ENCODE results near the gene GNGT2.
A peak's percentile ranks its signal among the peaks of the same experiment; 100 is the strongest.
"Not testable (repeated sequence)": the region's sequence is repeated elsewhere in the genome, so short reads cannot be mapped to it uniquely, and the experiment has no call there.

GNGT2 gene

DNA sequence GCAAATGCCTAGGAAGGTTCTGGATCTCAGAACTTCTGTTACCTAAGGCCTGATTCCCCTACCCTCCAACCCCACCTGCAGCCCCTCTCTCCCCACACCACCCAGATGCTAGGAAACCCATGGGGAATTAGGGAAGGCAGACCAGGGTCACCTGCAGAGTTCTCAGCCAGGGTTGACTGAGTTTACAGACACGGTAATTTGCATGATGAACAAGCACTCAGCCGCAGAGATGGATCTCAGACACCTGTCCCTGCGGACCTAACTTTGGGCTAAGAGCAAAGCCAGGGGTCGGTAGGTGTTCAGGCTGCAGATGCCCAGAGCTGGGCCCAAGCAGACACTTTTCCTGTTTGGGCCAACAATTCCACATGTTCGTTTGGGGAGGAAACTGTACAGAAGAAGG lies 3.0 kb upstream of the GNGT2 start:
- DNase-seq (ENCODE audit: low read depth in 1 of 2, low spot score in 1 of 2) = no peak

DNA sequence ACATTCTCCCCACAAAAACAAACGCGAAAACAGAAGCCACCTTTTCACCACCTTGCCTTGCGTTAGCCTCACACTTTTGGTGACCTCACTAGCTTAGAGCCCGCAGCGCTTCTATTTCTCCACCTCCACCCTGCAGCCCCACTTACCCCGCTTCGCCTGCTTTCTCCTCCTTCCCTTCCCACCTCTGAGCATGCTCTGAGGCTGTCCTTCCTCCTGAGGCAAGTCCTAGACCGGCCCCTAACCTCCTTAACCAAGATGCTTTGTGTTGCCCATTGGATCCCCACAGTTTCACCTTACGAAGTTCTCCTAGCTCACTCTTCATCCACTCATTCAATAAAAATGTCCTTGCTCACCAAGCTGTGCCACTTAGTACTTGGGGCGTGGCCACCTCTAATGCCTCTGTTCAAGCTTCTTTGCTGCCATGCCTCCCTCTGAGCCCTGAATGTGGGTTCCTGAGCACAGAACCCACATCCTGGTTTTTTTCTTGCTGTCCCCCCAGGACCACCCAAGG lies 1.3 kb downstream of the GNGT2 start:
- no peak for DNase-seq (ENCODE audit: low read depth in 1 of 2, low spot score in 1 of 2)

DNA sequence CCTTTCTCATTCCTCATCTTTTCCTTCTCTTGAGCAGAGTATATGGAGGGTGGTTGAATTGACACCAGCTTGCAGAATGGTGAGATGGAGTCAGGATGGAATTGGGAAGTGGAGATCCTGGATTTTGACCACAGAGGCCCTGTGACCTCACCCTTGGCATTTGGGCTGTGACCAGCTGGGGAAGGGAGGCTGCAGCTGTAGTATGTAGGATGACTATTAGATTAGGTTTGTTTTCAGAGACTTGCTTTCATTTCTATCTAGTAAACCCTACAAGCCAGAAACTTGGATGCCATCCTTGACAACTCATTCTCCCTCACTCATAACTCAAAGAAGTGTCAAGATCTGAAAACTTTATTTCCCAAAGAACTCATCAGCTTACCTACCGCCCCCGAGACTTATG lies 5.9 kb downstream of the GNGT2 start:
- no peak for DNase-seq (ENCODE audit: low read depth in 1 of 2, low spot score in 1 of 2)

DNA sequence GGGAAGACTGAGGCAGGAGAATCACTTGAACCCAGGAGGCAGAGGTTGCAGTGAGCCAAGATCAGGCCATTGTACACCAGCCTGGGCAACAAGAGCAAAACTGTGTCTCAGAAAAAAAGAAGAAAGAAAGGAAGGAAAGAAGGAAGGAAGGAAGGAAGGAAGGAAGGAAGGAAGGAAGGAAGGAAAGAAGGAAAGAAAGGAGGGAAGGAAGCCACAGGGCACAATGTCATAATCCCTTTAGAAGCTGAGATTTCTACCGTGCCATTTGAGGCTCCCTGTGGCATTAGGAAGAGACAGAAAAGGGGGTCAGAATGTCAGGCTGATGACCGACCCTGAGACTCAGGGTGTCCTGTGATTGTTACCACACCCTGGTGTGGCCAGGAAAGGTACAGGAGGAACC lies 6.6 kb downstream of the GNGT2 start:
- DNase-seq (ENCODE audit: low read depth in 1 of 2, low spot score in 1 of 2) = no peak

DNA sequence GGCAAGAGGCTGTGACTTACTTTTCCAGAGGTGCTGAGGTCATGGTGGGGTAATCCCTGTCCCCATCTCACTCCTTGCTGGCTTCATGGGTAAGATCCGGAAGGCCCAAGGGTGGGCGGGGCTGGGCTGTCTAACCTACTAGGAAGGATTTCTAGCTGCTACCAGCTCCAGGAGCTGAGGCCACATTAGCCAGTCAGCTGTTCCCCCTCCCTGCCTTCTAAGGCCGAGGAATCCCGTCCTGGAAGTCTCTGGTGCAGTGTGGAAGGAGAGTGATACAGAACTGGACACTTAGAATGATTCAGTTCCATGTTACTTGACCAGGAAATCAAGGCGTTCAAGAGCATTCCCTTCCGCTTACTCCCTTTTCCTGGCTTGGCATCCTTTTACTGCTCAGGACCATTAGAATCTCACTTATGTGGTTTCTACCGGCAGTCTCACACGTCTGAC lies 8.9 kb downstream of the GNGT2 start:
- DNase-seq (ENCODE audit: low read depth in 1 of 2, low spot score in 1 of 2) = no peak

DNA sequence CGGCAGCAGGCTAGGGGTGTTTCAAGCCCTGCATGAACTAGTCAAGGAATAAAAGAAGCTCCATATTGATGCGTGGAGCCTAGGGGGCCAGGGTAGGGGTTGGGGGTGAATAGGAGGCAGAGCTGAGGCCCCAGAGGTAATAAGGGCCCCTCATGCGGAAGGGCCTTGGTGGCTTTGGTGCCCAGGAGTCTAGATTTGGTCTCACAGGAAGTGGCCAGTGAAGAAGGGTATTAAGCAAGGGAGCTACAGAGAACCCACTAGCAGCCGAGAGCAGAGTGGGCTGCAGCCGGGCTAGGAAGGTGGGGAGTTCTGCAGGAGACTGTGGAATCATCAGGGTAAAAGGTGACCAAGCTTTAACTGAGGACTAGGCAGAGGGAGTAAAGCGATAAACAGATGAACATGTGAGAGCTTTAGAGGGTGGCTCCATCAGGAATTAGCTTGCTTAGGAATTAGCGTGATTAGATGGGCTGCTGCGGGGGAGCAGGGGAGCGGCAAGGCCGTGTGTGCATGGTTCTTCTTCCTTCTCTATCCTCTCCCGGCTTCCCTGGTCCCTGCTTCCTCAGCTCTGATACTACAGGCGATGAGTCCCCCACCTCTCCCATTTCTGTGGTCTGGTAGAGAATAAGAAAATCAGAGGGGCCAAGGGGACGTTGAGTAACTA lies 9.8 kb downstream of the GNGT2 start:
- no peak for DNase-seq (ENCODE audit: low read depth in 1 of 2, low spot score in 1 of 2)

DNA sequence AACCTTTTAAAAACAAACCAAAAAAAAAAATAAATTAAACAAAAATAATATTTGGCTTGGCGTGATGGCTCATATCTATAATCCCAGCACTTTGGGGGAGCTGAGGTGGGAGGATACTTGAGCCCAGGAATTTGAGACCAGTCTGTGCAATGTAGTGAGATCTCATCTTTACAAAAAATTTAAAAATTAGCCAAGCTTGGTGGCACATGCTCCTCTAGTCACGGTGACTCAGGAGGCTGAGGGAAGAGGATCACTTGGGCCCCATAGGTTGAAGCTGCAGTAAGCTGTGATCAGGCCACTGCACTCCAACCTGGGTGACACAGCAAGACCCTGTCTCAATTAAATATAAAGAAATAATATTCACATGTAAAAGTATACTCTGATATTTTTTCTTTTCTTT lies 12.2 kb downstream of the GNGT2 start:
- no peak for DNase-seq (ENCODE audit: low read depth in 1 of 2, low spot score in 1 of 2)

DNA sequence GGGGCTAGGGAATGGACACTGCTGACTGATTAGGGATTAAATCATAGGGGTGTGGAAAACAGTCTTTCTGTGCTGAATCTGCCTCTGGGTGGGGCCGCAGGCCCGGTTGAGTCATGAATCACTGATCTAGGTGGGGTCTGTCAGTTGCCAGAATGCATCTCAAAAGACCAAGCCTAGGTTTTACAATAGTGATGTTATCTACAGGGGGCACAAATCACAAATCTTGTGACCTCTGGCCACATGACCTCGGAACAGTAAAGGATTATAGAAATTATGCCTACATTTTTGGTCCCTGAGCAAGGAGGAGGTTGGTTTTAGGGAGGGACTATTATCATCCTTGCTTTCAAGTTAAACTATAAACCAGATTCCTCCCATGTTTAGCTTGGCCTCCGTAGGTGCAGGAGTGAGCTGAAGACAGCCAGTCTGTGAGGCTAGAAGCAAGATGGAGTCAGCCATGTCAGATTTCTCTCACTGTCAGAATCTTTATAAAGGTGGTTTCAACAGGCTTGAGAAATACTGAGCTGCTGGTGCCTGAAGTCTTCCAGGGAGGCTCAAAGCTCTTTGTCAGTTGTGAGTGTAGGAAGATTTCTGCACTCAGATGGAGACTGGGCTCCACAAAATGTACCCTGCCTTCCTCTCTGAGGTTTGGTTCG lies 12.9 kb downstream of the GNGT2 start:
- no peak for DNase-seq (ENCODE audit: low read depth in 1 of 2, low spot score in 1 of 2)

DNA sequence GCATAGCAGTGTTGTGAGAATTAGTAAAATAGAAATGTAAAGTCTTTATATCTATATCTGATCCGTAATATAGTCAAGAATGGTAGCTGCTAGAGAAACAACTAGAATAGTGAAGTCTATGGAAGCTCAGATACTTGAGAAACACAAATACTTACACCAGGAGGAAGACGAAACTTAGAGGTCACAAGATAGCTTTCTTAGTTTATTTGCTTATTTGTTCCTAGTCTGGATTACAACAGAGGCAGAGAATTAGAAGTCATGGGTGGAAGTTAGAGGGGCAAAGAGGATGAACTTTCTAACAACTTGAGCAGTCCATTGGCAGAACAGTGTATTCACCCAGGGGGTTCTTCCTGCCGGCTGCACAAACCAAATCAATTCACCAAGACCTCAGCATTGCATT lies 13.9 kb downstream of the GNGT2 start:
- DNase-seq (ENCODE audit: low read depth in 1 of 2, low spot score in 1 of 2) = no peak

DNA sequence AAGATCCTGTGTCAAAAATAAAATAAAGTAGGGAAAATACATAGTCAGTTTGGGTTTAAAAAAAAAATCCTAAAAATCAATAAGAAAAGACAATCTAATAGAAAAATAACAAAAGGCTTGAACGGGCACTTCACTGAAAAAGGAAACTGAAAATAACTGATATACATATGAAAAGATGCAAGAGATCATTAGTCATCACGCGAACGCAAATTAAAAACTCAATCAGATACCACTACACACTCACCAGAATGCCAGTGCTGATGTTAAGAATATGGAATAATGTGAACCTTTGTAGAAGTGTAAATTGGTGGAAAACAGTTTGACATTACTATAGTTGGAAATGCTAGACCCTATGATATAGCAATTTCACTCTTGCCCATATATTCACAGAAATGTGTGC lies 14.6 kb downstream of the GNGT2 start:
- no peak for DNase-seq (ENCODE audit: low read depth in 1 of 2, low spot score in 1 of 2)

DNA sequence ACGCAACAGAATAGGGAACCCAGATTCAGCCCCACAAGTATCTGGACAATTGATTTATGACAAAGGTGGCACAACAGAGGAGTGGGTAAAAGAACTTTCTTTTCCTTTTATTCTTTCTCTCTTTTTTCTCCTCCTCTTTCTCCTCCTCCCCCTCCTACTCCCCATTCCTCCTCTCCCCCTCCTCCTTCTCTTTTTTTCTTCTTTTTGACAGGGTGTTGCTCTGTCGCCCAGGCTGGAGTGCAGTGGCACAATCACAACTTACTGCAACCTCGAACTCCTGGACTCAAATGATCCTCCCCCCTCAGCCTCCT lies 16.1 kb downstream of the GNGT2 start:
- DNase-seq (ENCODE audit: low read depth in 1 of 2, low spot score in 1 of 2) = no peak

DNA sequence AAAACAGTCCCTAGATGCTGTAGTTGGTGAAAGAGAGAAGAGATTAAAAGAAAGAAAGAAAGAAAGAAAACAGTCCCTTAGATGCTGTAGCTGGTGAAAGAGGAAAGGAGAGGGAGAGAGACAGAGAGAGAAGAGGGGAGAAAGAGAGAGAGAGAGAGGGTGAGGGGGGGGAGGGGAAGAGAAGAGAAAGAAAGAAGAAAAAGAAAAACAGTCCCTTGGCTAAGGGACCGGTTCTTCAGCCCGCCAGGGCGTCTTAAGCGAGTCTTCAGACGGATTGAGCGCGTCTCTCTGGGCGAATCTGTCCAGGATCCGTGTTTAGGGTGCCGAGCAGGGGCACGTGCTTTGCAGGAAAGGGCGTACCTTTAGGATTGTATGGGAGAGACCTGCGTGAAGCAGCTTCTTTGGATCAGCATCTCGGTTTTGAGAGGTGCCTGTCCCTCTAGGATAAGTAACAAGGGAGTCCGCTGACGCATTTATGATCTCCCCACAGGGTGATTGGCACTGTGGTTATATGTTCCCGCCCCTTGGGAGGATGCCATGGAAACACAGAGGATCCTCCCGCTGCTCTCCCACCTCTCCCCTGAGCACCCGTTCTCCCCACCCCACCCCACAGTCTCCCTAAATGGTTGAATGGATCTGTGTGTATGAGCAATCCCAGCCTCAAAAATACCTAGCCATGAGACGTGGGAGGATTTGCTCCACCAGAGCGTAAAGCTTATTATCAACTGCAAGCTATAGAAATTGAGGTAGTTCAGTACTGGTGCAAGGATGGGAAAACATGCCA lies 16.7 kb downstream of the GNGT2 start:
- no peak for DNase-seq (ENCODE audit: low read depth in 1 of 2, low spot score in 1 of 2)

DNA sequence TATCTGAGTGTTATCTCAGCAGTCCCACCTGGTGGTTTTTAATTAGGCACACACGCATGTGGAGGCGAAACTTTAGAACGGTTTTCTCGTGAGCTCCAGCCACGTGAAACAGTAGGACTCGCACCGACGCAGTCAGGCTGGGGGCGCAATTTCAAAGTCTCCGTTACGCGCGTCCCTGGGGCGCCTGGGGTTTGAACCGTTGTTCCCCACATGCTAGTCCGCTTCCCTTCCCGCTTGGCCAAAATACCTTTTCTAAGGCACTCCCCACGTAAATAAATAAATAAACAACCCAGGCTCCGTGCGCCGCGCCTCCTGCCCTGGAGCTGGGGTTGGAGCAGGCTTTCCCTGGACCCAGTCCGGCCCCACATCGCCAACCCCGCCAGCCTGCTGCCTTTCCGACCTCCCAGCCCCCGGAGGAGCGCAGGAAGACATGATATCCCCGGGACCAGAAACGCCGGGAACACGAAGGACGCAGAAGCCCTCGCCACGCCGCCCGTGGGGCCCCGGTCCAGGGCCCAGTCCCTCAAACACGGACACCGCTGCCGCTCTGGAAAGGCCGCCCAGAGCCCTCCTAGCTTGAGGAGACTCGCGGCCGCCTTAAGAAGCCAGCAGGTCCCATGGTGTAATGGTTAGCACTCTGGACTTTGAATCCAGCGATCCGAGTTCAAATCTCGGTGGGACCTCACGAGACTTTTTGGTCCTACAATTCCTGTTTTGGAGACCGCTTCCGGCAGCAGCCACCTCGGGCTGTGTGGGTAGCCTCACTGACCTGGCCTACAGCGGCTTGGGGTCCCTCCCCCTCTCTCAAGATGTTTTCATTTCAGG lies 18.2 kb downstream of the GNGT2 start:
- DNase-seq (ENCODE audit: low read depth in 1 of 2, low spot score in 1 of 2) = peak; percentile 91 to 93

DNA sequence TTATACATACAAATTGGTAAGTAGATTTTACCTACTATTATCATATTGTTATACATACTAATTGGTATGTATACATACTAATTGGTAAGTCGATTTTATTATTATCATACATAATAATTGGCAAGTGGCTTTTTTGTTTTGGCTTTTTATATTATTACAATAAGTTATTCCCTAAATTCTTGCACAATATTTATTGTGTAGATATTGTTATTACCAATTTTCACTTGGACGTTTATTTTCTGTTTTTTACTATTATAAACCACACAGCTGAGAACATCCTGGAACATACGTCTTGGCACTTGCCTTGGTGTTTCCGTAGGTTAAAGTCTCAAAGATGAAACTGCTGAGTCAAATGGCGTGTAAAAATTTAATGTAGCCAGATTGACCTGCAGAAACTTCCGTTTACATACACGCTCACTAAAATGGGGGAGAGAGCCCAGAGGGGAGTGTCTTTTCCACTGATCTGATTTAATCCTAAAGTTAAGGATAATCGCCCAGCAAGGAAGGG lies 18.9 kb downstream of the GNGT2 start:
- no peak for DNase-seq (ENCODE audit: low read depth in 1 of 2, low spot score in 1 of 2)

DNA sequence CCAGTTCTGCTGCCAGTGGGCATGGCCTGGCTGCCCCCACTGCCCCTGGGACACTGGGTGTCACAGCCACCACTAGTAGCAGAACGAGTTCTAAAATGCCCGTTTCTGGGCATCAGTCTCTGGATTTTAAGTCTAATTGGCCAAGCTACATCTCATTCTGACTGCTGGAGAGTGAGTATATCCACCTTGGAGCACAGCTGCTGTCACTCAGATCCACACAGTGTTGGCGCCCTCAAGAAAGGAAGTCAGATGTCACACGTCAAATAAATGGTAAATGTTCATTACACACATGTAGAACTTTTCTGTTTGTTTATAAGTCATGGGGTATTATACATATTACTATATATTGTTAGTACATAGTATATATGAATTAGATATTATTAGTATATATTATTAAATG lies 19.4 kb downstream of the GNGT2 start:
- no peak for DNase-seq (ENCODE audit: low read depth in 1 of 2, low spot score in 1 of 2)

DNA sequence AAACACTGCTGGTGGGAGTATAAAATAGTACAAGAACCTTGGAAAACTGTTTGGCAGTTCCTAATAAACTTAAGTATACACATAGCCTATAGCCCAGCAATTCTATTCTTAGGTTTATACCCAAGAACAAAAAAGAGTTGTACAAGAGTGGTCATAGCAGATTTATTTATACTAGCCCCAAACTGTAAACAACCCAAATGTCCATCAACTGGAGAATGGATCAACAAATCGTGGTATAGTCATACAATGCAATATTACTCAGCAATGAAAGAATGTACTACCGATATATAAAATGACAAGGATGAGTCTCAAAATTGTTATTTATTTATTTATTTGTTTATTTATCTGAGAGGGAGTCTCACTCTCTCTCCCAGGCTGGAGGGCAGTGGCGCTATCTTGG lies 23.1 kb downstream of the GNGT2 start:
- no peak for DNase-seq (ENCODE audit: low read depth in 1 of 2, low spot score in 1 of 2)

DNA sequence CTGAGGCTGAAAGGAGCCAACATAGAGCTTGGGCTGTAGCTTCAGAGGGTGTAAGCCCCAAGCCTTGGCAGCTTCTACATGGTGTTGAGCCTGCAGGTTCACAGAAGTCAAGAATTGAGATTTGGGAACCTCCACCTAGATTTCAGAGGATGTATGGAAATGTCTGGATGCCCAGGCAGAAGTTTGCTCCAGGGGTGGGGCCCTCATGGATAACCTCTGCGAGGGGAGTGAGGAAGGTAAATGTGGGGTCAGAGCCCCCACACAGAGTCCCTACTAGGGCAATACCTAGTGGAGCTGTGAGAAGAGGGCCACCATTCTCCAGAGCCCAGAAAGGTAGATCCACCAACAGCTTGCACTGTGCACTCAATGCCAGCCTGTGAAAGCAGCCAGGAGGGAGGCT lies 25.0 kb downstream of the GNGT2 start:
- DNase-seq (ENCODE audit: low read depth in 1 of 2, low spot score in 1 of 2) = not testable (repeated sequence)

DNA sequence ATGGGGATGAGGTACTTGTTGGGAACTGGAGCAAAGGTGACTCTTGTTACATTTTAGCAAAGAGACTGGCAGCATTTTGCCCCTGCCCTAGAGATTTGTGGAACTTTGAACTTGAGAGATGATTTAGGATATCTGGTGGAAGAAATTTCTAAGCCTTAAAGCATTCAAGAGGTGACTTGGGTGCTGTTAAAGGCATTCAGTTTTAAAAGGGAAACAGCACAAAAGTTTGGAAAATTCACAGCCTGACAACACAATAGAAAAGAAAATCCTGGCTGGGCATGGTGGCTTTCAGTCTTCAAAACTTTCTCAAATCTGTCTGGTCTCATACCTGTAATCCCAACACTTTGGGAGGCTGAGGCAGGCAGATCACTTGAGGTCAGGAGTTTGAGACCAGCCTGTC lies 25.9 kb downstream of the GNGT2 start:
- not testable (repeated sequence) for DNase-seq (ENCODE audit: low read depth in 1 of 2, low spot score in 1 of 2)

DNA sequence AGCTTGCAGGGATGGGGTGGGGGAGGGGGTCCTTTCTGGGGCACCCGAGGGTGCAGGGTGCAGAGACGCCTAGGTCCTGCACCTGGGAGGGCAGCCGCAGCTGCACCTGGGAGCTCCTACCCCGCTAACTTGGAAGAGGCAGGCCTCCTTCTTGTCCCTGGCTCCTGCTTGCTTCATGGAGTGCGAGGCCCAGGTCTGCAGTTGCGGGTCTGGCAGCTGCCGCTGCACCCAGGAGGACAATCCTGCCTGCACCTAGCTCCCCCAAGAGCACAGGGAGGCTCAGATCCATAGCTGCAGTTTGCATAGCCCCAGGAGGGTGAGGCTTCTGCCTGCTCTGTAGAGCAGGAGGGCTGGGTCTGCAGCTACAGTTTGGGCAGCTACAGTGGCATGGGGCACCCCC lies 26.6 kb downstream of the GNGT2 start:
- DNase-seq (ENCODE audit: low read depth in 1 of 2, low spot score in 1 of 2) = no peak

DNA sequence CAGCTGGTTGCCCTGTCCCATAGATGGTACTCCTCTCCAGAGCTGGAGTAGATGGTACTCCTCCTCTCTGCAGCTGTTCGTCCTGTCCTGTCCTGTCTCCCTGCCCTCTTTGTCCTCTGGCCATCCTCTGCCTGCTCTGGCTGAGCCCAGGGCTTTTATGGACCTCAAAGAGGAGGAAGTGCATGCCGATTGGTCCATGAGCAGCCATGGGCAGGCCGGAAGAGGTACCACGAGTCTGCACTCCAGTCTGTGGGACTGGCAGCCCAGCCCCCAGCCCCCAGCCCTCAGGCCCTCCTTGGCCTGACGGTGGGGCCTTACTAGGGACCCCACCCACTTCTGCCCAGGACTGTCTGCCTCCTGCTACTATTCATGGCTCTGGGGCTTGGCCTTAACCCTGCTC lies 27.0 kb downstream of the GNGT2 start:
- no peak for DNase-seq (ENCODE audit: low read depth in 1 of 2, low spot score in 1 of 2)

DNA sequence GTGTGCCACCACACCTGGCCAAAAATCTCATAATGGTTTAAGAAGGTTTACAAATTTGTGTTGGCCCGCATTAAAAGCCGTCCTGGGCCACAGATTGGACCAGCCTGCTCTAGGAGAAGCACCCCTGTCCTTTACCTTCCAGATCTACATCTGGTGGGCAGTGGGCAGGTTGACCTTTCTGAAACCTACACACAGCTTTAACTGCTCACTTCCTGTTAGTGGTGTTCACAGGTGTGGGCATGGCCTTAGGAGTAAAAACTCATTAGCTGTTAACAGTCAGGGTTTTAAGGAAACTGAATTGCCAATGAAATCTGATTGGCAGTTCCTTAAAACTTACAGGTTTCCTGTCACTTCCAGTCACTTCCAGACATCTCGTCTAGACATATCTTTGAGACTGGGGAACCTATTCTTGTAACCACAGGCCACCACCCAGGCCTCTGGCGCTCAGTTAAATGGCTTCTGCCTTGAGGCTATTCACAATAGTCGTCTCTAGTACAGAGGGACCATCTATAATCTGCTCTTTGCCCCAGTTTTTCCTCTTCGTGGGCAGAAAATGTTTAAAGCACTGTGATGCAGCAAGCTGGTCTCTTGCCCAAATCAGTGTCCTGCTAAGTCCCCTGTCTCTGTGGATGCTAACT lies 29.3 kb downstream of the GNGT2 start:
- DNase-seq (ENCODE audit: low read depth in 1 of 2, low spot score in 1 of 2) = no peak

Measured in stimulated activated CD4-positive, alpha-beta T cell treated with anti-CD3 and anti-CD28 coated beads, Interleukin-15, amount 100 ng/mL, for 1 hour (primary cell).